Measurements from ENCODE around the gene SUCLG1.

Gene SUCLG1

DNA sequence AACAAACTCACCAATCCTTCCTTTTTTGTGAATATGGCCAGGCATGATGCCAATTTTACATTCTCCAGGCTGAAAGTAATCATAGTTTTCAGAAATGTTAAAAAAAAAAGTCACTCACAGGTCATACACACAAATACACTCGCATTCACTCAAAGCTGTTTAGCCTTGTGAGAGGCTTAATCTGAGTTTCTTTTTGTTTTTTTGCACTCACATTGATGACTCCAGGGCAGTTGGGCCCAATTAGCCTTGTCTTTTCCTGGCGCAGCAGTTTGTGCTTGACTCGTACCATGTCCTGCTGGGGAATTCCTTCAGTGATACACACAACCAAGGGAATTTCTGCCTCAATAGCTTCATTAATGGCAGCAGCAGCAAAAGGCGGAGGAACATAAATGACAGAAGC is 18.0 kb downstream of the SUCLG1 start:
- Histone ChIP-seq H3K27ac (ENCODE audit: extremely low read depth, low read depth, low read length) (no peak overlapping the region), H3K36me3 (ENCODE audit: control insufficient read depth in 2 of 2, insufficient read depth in 1 of 2, low read length in 2 of 2) (peaks cover 31 to 84% of the 10 kb centered on the region in 2 experiments), H3K4me1 (ENCODE audit: control insufficient read depth, insufficient read depth, low read length) (no peaks in the 10 kb centered on the region), H3K9me3 (ENCODE audit: control insufficient read depth, insufficient read depth, low read depth, low read length) (no peaks in the 10 kb centered on the region), H3K4me3 (ENCODE audit: low read depth, low read length) (no peak overlapping the region)
- TF ChIP-seq ZFP69B (tag by site-specific recombination; IDR thresholded peaks at IDR 0.05), result no peak
- TF ChIP-seq, protein P1, sequence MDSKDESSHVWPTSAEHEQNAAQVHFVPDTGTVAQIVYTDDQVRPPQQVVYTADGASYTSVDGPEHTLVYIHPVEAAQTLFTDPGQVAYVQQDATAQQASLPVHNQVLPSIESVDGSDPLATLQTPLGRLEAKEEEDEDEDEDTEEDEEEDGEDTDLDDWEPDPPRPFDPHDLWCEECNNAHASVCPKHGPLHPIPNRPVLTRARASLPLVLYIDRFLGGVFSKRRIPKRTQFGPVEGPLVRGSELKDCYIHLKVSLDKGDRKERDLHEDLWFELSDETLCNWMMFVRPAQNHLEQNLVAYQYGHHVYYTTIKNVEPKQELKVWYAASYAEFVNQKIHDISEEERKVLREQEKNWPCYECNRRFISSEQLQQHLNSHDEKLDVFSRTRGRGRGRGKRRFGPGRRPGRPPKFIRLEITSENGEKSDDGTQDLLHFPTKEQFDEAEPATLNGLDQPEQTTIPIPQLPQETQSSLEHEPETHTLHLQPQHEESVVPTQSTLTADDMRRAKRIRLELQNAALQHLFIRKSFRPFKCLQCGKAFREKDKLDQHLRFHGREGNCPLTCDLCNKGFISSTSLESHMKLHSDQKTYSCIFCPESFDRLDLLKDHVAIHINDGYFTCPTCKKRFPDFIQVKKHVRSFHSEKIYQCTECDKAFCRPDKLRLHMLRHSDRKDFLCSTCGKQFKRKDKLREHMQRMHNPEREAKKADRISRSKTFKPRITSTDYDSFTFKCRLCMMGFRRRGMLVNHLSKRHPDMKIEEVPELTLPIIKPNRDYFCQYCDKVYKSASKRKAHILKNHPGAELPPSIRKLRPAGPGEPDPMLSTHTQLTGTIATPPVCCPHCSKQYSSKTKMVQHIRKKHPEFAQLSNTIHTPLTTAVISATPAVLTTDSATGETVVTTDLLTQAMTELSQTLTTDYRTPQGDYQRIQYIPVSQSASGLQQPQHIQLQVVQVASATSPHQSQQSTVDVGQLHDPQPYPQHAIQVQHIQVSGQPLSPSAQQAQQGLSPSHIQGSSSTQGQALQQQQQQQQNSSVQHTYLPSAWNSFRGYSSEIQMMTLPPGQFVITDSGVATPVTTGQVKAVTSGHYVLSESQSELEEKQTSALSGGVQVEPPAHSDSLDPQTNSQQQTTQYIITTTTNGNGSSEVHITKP (tag by site-specific recombination; IDR thresholded peaks at IDR 0.05), result no peak
- TF ChIP-seq, protein P2, sequence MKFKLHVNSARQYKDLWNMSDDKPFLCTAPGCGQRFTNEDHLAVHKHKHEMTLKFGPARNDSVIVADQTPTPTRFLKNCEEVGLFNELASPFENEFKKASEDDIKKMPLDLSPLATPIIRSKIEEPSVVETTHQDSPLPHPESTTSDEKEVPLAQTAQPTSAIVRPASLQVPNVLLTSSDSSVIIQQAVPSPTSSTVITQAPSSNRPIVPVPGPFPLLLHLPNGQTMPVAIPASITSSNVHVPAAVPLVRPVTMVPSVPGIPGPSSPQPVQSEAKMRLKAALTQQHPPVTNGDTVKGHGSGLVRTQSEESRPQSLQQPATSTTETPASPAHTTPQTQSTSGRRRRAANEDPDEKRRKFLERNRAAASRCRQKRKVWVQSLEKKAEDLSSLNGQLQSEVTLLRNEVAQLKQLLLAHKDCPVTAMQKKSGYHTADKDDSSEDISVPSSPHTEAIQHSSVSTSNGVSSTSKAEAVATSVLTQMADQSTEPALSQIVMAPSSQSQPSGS (tag by site-specific recombination; IDR thresholded peaks at IDR 0.05; ENCODE audit: low read depth), result no peak
- TF ChIP-seq ZNF354C (tag by site-specific recombination; IDR thresholded peaks at IDR 0.05; ENCODE audit: borderline replicate concordance, low read depth), result no peak
- TF ChIP-seq, protein P3, sequence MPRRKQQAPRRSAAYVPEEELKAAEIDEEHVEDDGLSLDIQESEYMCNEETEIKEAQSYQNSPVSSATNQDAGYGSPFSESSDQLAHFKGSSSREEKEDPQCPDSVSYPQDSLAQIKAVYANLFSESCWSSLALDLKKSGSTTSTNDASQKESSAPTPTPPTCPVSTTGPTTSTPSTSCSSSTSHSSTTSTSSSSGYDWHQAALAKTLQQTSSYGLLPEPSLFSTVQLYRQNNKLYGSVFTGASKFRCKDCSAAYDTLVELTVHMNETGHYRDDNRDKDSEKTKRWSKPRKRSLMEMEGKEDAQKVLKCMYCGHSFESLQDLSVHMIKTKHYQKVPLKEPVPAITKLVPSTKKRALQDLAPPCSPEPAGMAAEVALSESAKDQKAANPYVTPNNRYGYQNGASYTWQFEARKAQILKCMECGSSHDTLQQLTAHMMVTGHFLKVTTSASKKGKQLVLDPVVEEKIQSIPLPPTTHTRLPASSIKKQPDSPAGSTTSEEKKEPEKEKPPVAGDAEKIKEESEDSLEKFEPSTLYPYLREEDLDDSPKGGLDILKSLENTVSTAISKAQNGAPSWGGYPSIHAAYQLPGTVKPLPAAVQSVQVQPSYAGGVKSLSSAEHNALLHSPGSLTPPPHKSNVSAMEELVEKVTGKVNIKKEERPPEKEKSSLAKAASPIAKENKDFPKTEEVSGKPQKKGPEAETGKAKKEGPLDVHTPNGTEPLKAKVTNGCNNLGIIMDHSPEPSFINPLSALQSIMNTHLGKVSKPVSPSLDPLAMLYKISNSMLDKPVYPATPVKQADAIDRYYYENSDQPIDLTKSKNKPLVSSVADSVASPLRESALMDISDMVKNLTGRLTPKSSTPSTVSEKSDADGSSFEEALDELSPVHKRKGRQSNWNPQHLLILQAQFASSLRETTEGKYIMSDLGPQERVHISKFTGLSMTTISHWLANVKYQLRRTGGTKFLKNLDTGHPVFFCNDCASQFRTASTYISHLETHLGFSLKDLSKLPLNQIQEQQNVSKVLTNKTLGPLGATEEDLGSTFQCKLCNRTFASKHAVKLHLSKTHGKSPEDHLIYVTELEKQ (tag by site-specific recombination; IDR thresholded peaks at IDR 0.05; ENCODE audit: borderline replicate concordance), result no peak
- no peak for TF ChIP-seq TRIM28 (IDR thresholded peaks at IDR 0.05; ENCODE audit: borderline replicate concordance, low read length)
- no peak for TF ChIP-seq ZNF560 (tag by site-specific recombination; IDR thresholded peaks at IDR 0.05; ENCODE audit: borderline replicate concordance)
- TF ChIP-seq ZNF701 (tag by site-specific recombination; IDR thresholded peaks at IDR 0.05), result no peak
- no peak for TF ChIP-seq ZNF155 (tag by site-specific recombination; IDR thresholded peaks at IDR 0.05)
- no peak for TF ChIP-seq GFI1B (tag by site-specific recombination; IDR thresholded peaks at IDR 0.05)
- CTCF ChIA-PET, result no interaction called here
- POLR2A ChIA-PET, result no interaction called here

DNA sequence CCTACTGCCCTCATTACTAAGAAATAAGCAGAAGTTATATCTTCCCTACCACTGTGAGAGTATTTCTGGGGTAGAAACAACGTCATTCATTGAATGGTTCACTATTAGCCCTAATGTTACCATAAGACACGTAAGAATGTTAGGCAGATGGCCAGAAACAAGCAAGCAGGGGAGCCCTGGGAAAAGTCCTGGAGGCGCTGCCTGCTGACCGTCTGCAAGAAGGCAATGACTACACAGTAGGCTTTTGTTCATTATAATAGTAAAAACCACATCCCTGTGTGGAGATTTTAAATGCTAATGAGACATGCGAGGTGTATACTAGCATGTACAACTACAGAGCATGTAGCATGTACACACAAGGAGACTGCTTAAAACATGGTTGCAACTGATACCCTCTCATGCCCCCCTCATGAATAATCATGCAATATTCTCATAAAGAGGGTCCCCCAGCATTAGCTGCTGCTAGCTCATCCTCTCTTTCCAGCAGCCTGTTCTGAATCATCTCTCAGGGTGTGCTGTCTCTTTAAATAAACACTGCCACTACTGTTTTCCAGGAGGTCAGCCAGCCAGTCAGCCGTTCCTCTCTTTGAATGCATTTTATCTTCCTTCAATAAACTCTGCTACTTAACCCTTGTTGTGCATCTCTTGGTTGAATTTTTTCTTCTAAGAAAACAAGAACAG is 23.6 kb downstream of the SUCLG1 start:
- ChIA-PET CTCF (interaction anchor here (1.0 kb wide), 1 partner anchor 11 kb away, joined by 3 read pairs; no protein-coding TSS in a partner anchor), POLR2A (no interaction called here)
- no peaks in the 10 kb centered on the region for H3K4me1 ChIP-seq (ENCODE audit: control insufficient read depth, insufficient read depth, low read length)
- no peak overlapping the region for H3K27ac ChIP-seq (ENCODE audit: extremely low read depth, low read depth, low read length)
- TF ChIP-seq, protein P4, sequence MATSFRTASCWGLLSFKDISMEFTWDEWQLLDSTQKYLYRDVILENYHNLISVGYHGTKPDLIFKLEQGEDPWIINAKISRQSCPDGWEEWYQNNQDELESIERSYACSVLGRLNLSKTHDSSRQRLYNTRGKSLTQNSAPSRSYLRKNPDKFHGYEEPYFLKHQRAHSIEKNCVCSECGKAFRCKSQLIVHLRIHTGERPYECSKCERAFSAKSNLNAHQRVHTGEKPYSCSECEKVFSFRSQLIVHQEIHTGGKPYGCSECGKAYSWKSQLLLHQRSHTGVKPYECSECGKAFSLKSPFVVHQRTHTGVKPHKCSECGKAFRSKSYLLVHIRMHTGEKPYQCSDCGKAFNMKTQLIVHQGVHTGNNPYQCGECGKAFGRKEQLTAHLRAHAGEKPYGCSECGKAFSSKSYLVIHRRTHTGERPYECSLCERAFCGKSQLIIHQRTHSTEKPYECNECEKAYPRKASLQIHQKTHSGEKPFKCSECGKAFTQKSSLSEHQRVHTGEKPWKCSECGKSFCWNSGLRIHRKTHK (tag by site-specific recombination; IDR thresholded peaks at IDR 0.05), result no peak
- TF ChIP-seq ZNF211 (tag by site-specific recombination; IDR thresholded peaks at IDR 0.05; ENCODE audit: low read depth) (no peak), ZBTB1 (tag by site-specific recombination; IDR thresholded peaks at IDR 0.05) (no peak), ZNF214 (tag by site-specific recombination; IDR thresholded peaks at IDR 0.05; ENCODE audit: borderline replicate concordance) (no peak)
- H3K4me3 ChIP-seq (ENCODE audit: low read depth, low read length), result no peak overlapping the region
- peaks cover 30 to 93% of the 10 kb centered on the region in 2 experiments for H3K36me3 ChIP-seq (ENCODE audit: control insufficient read depth in 2 of 2, insufficient read depth in 1 of 2, low read length in 2 of 2)
- H3K9me3 ChIP-seq (ENCODE audit: control insufficient read depth, insufficient read depth, low read depth, low read length), result no peaks in the 10 kb centered on the region

Measured in HEK293 (cell line).